NCI-H187 treated with DMSO at 0.1 percent for 48 hours (cell line): ENCODE measurements around the gene HHEX.

ENCODE experiments used
- DNase-seq: peaks from one replicate; lab custom pipeline; 2025; lab: John Stamatoyannopoulos, UW

HHEX gene

DNA sequence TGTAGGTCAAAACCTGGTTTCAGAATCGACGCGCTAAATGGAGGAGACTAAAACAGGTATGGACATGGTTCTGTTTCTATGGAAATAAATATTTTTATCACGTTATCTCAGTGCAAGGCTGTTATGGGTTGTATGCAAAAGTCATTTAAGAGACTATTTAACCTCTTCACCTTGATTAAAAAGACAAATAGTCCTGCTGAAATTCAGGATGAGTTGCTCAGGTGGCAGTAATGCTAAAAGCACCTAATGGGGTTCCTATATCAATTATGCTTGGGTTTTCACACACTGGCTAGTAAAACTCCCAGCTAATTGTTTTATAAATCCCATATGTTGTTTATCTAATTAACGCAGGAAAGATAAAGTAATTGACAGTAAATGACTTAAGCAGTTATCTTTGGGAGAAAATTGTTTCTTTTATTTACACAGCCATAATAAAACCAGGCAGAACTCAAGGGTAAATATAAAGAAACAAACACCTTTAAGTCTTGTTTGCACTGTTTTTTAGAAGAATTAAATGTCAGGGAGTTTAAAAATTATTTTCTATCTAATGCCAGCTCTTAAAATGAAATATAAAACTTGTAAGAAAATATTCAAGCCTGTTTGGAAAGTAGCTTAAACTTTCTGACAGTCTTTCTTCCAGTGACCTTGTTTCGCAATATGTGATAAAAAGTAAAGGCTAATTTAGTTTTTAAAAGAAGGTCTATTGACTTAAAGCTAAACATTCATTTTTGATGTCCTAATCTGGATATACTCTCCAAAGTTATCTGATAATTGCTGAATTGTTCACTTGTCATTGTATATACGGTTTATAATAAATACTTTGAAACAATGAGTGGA lies 3.2 kb downstream of the HHEX start:
- no peak for DNase-seq

DNA sequence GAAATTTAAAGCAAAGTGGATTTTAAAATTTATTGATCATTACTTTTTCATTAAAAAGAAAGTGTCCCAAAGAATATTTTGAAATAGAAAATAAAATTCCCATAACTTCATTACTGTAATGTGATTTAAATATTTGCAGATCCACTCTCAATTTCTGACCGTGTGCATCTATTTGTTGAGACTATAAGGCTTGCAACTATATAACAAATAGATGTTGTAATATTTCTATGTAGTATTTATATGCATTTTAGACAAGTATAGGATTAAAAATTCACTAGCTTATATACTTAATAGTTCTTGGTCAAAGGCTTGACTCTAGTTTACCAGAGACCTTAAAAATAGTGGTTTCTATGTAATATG lies 3.8 kb downstream of the HHEX start:
- no peak for DNase-seq

DNA sequence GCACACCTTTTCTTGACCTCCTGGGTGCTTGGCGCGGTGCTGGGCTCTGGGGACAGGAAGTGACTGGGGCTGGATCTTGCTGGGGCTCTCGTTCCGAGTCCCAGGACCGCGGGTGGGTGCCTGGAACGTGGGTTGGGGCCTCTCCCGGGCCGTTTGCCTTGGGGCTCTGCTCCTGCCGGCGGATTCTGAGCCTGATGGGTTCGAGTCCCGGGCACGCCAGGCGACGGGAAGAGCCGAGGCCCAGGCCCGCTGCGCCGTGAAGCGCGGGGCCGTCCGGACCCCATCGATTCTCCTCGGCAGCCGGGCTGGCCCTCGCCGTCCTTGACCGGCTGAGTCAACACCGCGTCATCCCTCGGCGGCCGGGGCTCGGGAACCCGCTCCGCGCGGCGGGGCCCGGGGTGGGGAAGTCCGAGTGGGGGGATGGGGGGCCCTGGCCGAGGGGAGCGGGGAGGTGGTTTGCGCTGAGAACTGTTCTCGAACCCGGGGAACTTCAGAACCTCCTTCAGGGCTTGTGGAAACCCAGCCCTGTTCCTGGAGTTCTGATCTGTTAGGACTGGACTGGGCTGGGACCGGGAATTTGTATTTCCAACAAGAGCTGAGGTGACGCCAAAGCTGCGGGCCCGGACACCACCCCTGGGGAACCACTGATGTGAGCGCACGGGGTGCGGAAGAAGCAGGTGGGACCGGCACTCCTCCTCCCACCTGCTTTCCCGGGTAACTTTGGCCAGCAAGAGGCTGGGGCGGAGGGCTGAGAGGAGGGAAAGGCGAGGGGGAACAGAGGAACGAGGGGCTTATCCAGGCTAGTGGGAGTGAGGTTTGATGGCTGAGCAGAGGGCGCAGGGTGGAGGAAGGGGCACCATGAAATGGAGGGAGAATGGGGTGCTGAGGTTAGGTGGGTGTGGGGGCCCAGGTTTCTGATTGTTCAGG lies 6.2 kb downstream of the HHEX start:
- DNase-seq: no peak

DNA sequence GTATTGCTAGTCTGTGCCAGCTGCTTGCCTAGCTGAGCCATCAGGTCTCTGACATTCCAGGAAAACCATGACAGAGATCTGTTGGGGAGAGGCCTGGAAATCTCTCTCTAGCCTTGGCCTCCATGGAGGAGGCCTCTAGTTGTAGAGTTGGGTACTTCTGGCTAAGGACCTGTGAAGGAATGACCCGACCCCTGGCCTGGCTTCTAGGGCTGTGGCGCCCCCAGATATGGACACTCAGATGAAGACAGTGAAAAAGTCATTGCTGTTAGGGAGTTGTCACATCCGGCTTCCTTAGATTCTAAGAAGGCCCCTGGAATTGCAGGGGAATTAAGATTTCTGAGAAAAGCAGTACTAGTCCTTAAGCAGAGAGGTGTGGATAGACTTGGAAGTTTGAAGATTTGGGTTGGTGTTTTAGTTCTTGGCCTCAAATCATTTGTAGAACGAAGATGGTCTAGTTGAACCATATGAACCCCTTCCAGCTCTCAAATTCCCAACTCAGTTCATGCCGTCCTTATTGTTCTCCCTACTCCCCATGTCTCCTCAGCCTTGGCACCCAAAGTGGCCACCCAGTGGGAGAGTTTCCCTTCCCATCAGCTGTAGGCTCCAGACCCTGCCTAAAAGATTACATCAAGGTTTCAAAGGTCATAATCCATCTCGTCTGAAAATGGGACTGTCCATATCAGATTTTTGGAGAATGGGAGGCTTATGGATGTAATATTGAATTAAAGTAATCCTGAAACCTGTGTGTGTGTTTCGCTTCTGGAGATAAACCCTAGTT lies 7.0 kb downstream of the HHEX start:
- DNase-seq: no peak

DNA sequence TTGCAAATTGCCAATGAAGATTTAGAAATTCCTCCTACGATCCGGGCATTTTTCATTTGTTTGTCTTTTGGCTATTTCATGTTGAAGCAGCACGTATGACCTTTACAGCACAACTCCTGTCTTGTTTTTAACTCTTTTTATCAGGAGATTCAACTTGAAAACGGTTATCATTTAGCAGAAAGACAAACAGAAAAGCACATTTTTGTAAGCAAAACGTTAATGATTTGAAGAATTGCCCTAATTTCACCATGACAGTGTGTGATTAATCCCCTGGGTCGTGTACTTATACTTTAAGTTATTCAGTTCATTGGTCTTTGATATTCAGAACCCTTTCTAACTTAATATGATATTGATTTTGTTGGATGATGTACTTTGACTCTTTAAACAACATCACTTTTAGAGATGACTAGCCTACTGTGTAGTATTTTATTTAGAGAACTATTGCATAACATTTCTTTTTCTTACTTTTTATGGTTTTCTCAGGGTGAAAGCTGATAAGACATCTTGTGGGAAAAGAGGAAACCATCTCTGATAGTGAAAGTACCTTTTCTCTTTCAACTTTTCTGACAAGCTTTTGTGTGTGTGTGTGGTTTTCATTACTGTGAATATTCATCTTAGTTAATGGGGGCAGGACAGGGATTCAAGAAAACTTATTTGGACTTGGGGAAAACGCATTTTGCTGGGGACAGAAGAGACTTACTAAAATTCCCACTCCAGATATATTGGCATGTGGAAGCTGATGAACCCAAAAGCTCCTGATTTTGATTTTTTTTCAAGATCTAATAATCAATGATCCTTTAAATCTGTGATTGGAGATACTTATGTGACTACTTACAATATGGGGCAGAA lies 8.1 kb downstream of the HHEX start:
- no peak for DNase-seq

DNA sequence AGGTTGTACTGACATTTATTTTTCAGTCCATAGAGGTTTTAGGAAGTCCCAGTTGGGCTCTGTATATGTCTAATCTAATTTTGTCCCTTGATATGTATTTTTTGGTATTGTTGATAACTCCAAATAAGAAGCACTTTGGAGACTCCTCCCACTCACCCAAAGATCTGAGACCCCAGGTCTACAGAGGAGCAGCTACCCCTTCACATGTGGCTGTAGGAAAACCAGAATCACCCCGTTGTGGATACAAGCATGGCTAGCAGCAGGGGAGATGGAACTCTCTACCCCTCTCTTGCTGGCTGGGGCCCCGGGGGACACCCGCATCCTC lies 9.4 kb downstream of the HHEX start:
- no peak for DNase-seq

DNA sequence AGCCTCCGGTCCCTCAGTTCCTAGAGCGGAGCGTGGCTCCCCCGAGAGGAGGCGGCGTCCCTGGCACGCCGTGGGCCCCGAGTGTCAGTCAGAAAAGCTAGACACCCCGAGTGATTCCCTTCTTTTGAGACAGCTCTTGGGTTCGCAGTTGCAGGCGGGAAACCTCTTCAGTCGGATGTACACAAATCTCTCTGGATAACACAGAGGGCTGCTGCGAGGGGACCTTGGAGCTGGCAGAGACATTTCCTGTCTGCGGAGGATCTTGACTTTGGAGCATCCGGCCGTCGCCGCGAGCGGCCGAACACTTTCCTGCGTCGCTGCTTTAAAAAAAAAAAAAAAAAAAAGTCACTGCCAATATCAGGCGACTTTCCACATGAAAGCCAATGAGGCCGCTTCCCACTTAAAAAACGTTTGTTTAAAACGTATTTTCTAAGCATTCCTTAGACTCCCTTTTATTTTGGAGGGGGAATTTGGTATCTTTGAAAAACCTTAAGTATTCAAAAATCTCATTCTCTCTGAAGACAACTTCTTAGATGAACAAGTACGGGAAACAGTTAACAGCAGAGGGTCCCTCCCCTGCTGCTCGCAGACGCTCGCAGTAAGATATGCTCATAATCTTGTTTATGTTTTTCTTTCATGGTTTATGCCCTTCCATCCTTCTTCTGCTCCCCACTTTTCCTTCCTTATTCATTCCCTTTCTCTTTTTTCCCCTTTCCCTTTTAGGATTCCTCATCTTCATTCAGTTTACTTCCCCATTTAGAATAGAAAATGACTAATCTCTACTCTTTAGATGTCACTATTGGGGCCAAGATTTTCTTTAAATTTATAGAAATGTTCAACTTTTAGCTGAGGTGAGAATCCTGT lies 10.0 kb downstream of the HHEX start:
- no peak for DNase-seq

DNA sequence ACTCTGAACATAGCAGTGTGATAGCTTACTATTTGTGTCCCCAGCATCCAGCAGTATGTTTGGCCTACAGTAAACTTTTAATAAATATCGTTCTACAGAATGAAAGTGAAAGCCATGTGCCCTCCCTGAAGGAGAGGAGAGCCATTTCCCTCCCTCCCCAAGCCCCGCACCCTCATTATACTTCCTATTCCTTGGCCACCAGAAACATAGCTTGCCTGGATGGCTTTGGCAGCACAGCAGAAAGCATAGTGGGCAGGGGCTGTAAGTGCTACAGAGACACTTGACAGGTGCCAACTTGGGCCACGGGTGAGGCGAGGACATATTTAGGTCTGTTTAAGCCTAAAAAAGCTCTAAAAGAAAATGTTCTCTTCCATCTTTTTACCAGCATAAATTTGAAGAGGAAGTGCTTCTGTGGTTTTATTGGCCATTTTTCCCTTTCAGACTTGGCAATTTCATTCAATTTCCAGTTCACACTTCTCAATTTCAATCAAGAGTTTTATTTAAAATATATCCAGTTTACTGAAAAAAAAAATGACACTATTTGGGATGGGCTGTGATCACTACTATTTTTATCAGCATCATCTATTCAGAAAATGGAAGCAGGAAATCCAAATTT lies 12.7 kb downstream of the HHEX start:
- DNase-seq: no peak

DNA sequence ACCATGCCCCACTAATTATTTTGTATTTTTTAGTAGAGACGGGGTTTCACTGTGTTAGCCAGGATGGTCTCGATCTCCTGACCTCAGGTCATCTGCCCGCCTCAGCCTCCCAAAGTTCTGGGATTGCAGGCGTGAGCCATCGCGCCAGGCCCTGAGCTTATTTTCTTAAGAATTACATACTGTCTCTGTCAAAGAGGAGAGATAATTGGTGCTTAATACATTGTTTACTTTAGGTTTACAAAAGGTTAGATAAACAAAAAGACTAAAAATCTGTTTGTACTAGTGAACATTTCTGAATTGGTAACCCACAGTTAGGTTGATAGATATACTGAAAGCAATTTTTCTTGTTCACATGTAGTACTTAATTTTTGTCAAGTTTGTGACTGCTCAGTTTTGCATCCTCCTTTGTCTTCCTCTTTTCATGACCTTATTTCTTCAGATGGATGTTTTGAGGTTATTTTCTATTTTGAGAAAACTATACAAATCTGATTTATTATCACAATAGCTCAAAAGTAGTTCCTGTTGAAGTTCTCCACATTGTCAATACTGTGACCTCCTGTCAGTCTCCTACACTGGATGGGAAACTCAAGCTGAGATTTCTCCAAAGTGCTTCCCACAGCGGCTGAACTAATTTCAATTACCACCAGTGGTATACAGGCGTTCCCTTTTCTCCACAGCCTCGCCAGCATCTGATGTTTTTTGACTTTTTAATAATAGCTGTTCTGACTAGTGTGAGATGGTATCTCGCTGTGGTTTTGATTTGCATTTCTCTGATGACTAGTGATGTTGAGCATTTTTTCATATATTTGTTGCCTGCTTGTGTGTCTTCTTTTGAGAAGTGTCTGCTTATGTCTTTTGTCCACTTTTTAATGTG lies 22.5 kb downstream of the HHEX start:
- no peak for DNase-seq

DNA sequence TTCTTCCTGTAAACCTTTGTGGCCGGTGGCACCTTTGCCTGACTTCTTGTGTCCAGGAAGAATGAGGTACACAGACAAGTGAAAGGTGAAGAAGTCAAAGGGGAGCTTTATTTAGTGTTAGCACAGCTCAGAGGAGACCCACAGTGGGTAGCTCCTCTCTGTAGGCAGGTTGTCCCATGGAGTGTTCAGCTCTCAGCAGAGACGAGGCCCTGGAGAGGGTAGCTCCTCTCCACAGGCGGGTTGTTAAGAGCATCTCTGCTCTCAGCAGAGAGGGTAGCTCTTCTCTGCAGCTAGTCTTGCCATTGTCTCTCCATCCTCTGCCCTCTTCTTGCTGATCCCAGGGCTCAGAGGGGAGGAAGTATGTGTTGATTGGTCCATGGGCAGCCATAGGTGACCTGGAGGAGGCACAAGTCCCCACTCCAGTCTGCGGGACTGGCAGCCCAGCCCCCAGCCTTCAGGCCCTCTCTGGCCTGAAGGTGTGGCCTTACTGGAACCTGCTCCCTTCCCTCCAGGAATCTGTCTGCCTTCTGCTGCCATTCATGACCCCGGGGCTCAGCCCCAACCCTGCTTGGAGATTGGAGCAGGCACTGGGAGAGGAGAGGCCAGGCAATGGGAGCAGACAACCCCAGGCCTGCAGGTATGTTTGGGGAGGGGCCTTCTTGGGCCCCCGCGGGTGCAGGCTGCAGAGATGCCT lies 24.5 kb downstream of the HHEX start:
- no peak for DNase-seq

DNA sequence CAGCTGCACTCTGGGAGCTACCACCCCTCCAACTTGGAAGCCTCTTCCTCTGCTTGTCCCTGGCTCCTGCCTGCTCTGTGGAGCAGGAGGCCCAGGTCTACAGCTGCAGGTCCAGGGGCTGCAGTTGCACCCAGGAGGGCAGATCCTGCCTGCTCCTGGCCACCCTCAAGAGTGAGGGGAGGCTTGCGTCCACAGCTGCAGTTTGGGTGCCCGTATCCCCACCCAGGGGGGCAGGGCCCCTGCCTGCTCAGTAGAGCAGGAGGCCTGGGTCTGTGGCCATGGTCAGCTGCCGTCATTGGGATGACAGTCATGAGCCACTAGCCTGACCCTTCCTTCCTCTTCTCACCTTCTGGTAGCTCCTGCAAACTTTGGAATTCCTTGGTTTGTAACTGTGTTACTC lies 25.1 kb downstream of the HHEX start:
- no peak for DNase-seq

DNA sequence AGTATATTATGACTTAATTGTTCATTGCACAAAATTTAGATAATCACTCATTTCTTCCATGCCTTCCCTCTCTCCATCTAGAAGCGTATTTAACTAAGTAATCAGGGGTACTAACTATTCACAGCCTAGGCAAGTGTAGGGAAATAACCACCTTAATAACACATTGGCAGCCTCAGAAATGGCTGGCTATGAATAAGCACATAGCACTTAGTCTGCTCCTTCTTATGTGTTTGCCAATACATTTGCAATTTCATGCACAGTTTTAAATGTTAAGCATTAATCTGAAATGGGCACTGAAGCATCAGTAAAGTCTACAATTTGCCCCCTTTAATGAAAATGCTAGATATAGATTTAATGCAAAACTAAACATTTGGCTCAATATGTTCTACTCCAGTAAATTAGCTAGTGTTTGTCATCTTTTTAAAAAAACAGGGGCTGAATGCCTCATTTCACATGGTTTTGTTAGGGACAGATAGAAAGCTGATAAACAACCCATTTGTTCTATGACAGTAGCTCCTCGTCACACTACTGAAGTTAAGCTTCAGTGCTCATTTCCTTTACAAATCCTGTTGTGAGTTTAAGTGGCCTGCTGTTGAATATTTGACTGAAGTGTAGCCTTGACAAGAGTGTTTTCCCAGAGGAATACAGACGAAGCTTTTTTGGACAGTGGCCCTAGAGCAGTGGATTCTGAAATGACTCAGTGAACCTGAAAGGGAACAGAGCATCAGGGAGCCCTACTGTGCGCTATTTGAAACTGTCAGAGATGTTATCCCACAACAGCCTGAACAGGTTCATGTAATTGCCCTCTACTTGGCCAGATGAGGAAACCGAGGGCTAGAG lies 30.5 kb downstream of the HHEX start:
- peak; percentile 94 for DNase-seq

DNA sequence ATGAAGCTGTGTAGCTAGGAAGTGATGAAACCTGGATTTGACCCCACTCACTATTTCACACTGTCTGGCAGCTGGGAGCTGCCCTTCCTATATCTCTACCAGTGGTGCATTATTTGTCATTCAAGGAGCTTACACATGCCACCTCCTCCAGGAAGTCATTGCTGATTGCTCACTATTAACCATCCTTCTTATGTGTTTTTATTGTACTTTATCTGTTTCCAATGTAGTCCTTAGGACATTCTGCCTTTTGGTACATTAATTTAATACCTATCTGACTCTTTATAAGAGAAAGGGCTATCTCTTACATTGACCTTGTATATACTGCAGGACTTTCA lies 31.0 kb downstream of the HHEX start:
- DNase-seq: no peak

DNA sequence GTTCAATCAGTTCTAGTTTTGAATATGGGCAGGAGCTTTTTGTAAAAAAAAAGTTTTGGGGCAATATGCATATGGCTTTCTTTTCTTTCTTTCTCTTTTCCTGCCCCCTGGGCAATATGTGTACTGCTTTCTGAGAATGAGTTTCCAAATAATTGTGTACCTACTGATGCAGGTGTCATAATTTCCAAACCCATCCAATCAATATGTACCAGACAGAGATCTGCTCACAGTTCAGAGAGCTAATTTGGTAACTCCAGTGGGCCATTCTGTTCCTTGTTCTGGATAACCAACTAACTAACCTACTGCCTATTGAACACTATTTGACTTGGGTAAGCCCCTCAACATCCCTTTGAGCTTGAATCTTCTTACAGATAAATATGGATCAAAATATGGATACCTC lies 32.6 kb downstream of the HHEX start:
- DNase-seq: no peak

DNA sequence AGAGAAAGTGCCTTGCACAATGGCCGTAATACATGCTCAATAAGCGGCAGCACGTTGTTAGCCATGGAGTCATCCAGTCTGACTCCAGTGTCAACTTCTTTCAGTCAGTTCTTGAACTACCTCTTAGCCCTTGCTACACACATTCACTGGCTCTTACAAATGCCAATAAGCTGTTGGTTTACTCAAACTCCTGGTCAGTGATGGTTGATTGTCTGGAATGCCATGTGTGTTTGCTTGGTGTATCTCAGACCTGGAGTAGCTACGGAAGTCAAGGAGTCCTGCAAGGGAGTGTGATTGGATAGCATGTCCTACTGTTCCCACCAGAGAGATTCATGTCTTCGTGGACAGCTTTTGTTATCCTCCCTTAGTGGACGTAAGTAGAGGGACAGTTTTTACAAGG lies 37.4 kb downstream of the HHEX start:
- no peak for DNase-seq

DNA sequence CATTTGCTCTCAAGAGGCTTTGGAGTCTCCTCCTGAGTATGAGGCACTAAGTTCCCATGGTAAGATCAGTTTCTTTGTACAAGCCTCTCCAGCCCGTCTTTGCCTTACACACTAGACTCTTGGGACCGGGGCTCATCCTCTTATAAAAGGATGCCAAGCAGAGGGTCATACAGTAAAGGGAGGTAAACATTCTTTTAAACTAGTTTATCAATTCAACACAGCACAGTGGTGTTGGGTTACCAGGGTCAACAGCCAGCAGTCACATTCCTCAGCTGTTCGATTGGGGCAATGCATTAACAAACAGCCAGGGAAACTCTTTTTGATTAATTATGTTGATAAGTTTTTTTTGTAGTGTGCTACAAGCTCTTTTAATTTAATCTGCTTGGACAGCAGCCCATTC lies 37.8 kb downstream of the HHEX start:
- DNase-seq: no peak

DNA sequence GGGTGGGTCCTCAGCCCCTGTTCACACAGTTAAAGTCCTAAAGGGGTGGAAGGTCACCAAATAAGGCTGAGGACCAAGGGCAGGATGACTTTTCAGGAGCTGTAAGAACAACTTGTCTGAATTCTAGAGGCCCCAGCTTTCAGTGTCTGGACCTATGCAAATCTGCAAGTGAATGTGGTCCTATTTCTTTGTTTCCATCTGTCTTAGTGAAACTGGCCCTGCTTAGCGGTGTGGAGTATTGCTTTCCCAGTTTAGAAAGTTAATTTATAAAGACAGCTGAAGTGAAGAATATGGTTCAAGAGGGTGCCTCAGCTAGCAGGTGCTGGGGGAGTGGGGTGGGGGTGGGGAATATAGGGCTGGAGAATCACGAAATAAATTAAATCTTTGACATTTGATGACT lies 40.1 kb downstream of the HHEX start:
- DNase-seq: no peak

DNA sequence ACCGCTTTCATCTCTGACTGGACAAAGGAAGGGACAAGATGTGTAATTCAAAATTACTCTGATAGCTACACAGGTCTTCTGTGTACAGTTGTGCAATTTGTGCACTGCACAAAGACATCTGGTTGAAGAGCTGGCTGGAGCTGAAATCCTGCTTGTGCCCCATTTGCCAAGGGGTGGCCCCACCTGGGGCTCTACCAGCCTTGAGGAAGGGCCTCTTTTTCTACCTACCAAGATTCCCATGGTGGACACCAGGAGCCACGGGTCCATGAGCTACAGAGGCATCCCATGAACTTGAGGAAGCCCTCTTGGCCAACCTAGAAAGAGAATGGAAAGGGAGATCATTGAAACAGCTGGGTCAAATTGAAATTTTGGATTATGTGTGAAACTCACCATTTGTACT lies 43.2 kb downstream of the HHEX start:
- no peak for DNase-seq
